Measurements from ENCODE around the gene TTLL8.

TTLL8 gene

DNA sequence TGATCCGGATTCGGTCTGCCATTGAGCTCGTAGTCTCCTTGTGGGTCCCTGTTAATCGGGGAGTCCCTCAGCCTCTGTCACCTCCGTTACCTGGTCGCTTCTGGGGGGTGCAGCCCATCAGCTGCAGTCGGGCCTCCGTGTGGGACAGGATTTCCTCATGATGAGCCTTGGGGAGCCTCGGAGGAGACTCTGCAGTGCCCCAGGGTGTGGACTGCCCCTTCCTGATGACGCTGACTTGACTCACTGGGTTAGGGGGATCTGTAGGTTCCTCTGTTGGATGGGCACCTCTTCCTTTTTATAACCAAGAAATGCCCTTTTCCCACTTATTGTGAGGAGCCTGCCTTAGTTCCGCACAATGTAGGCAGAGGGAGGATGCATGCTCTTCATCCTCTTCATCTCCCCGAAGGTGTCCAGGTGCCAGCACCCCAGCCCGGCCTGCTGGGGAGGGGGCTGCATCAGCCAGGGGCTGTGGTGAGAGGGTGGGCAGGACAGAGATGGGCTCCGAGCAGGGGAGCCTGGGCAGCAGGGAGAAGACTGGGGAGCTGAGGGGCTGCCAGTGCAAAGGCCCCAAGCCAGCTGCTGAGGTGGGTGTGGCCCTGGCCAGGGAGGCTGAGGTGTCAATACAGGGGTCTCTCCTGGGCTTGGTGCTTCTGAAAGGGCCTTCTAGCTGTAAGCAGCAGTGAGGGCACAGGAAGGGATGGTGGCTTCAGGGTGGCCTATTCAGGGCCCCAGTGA is 13.5 kb upstream of the TTLL8 start:
- H3K27ac ChIP-seq: no peak overlapping the region
- no peaks in the 10 kb centered on the region; the same call in 1 of the 2 replicates for H3K36me3 ChIP-seq (ENCODE audit: insufficient read depth, low read length)
- no peak overlapping the region for H3K4me3 ChIP-seq
- no peaks in the 10 kb centered on the region for H3K9me3 ChIP-seq (ENCODE audit: low read depth, low read length)
- H3K9ac ChIP-seq (ENCODE audit: insufficient read length): no peak overlapping the region
- DNase-seq (ENCODE audit: low read depth, low spot score): no peak
- TF ChIP-seq EZH2 (IDR thresholded peaks at IDR 0.05): no peak
- no peak for TF ChIP-seq FOXP2 (optimal IDR thresholded peaks at IDR 0.05; ENCODE audit: control extremely low read depth, extremely low read length, insufficient read depth)
- no peak for TF ChIP-seq POLR2AphosphoS5 (IDR thresholded peaks at IDR 0.05; ENCODE audit: borderline replicate concordance, low read depth, low read length)

DNA sequence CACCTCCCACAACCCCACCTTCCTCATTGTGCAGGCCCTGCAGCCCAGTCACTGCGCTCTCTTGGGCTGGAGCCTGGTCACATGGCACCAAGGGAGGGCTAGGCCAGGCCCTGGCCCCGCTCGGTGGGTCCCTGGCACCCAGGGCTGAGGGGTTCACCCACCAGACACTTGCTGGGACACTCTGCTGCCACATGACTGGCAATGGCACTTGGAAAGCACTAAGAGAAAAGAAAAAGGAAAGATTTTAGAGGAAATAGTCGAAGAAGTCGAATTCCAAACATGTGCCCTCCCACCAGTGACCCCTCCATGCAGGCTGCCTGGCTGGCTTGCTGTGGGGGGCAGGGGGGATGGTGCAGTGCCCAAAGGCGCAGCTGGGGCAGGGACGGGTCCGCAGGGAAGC is 12.3 kb upstream of the TTLL8 start:
- H3K4me3 ChIP-seq: no peak overlapping the region
- TF ChIP-seq EZH2 (IDR thresholded peaks at IDR 0.05) (no peak), POLR2AphosphoS5 (IDR thresholded peaks at IDR 0.05; ENCODE audit: borderline replicate concordance, low read depth, low read length) (no peak)
- no peak for DNase-seq (ENCODE audit: low read depth, low spot score)
- H3K9ac ChIP-seq (ENCODE audit: insufficient read length): no peak overlapping the region
- H3K27ac ChIP-seq: no peak overlapping the region
- H3K9me3 ChIP-seq (ENCODE audit: low read depth, low read length): no peaks in the 10 kb centered on the region
- H3K36me3 ChIP-seq (ENCODE audit: insufficient read depth, low read length): no peaks in the 10 kb centered on the region; the same call in 1 of the 2 replicates

GRCh38 chr22:50068096-50068495 is 10.0 kb upstream of the TTLL8 start:
- TF ChIP-seq POLR2AphosphoS5 (IDR thresholded peaks at IDR 0.05; ENCODE audit: borderline replicate concordance, low read depth, low read length) (no peak), EZH2 (IDR thresholded peaks at IDR 0.05) (no peak), FOXP2 (optimal IDR thresholded peaks at IDR 0.05; ENCODE audit: control extremely low read depth, extremely low read length, insufficient read depth) (no peak)
- no peaks in the 10 kb centered on the region for H3K9me3 ChIP-seq (ENCODE audit: low read depth, low read length)
- no peak for DNase-seq (ENCODE audit: low read depth, low spot score)
- no peak overlapping the region for H3K9ac ChIP-seq (ENCODE audit: insufficient read length)
- no peaks in the 10 kb centered on the region; the same call in 1 of the 2 replicates for H3K36me3 ChIP-seq (ENCODE audit: insufficient read depth, low read length)
- H3K27ac ChIP-seq: no peak overlapping the region
- no peak overlapping the region for H3K4me3 ChIP-seq

DNA sequence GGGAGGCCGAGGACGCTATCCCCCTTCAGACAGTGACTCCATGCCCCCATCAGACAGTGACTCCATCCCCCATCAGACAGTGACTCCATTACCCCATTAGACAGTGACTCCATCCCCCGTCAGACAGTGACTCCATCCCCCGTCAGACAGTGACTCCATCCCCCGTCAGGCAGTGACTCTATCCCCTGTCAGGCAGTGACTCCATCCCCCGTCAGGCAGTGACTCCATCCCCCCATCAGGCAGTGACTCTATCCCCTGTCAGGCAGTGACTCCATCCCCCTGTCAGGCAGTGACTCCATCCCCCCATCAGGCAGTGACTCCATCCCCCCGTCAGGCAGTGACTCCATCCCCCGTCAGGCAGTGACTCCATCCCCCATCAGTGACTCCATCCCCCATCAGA is 9.1 kb upstream of the TTLL8 start:
- Histone ChIP-seq H3K9ac (ENCODE audit: insufficient read length) (no peak overlapping the region), H3K4me3 (no peak overlapping the region), H3K9me3 (ENCODE audit: low read depth, low read length) (no peaks in the 10 kb centered on the region), H3K27ac (no peak overlapping the region), H3K36me3 (ENCODE audit: insufficient read depth, low read length) (no peaks in the 10 kb centered on the region)
- no peak for TF ChIP-seq EZH2 (IDR thresholded peaks at IDR 0.05)
- no peak for TF ChIP-seq FOXP2 (optimal IDR thresholded peaks at IDR 0.05; ENCODE audit: control extremely low read depth, extremely low read length, insufficient read depth)
- DNase-seq (ENCODE audit: low read depth, low spot score): no peak

GRCh38 chr22:50064453-50064852 is 6.4 kb upstream of the TTLL8 start:
- no peaks in the 10 kb centered on the region for H3K9me3 ChIP-seq (ENCODE audit: low read depth, low read length)
- H3K4me3 ChIP-seq: no peak overlapping the region
- H3K27ac ChIP-seq: no peak overlapping the region
- no peak overlapping the region for H3K9ac ChIP-seq (ENCODE audit: insufficient read length)
- DNase-seq (ENCODE audit: low read depth, low spot score): no peak
- no peaks in the 10 kb centered on the region for H3K36me3 ChIP-seq (ENCODE audit: insufficient read depth, low read length)
- TF ChIP-seq POLR2AphosphoS5 (IDR thresholded peaks at IDR 0.05; ENCODE audit: borderline replicate concordance, low read depth, low read length) (no peak), EZH2 (IDR thresholded peaks at IDR 0.05) (no peak), FOXP2 (optimal IDR thresholded peaks at IDR 0.05; ENCODE audit: control extremely low read depth, extremely low read length, insufficient read depth) (no peak)

GRCh38 chr22:50063589-50064393 is 5.7 kb upstream of the TTLL8 start:
- DNase-seq (ENCODE audit: low read depth, low spot score): no peak
- H3K36me3 ChIP-seq (ENCODE audit: insufficient read depth, low read length): no peaks in the 10 kb centered on the region
- no peak overlapping the region for H3K4me3 ChIP-seq
- no peaks in the 10 kb centered on the region for H3K9me3 ChIP-seq (ENCODE audit: low read depth, low read length)
- TF ChIP-seq EZH2 (IDR thresholded peaks at IDR 0.05): no peak
- no peak for TF ChIP-seq FOXP2 (optimal IDR thresholded peaks at IDR 0.05; ENCODE audit: control extremely low read depth, extremely low read length, insufficient read depth)
- no peak for TF ChIP-seq POLR2AphosphoS5 (IDR thresholded peaks at IDR 0.05; ENCODE audit: borderline replicate concordance, low read depth, low read length)
- no peak overlapping the region for H3K27ac ChIP-seq
- no peak overlapping the region for H3K9ac ChIP-seq (ENCODE audit: insufficient read length)

DNA sequence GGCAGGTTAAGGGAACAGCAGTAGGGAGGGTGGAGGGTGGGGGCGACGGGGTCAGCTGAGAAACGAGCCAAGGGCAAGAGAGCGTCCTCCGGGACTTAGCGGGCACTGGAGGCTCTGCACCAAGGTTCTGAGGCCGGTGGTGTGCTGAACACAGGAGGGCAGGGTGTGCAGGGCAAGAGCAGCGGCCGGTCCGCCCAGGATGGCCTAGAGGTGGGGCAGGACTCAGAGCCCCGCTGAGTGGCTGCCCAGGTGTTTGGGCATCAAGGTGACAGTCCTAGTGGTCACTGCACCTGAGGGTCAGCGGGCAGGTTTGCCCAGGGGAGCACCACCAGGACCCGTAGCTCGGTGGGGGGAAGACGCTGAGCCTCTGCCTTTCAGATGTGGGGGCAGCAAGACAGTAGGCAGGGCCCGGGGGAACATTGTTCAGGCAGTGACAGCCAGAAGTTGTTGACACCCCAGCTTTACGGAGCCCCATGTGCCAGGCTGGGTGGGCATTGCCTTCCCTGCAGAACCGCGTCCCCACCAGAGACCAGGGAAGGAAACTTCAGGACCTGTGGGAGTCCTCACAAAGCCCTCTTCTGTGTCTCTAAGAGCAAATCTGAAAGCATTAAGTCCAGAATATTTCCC is 4.5 kb upstream of the TTLL8 start:
- no peak for DNase-seq (ENCODE audit: low read depth, low spot score)
- H3K9ac ChIP-seq (ENCODE audit: insufficient read length): no peak overlapping the region
- H3K36me3 ChIP-seq (ENCODE audit: insufficient read depth, low read length): no peaks in the 10 kb centered on the region
- H3K4me3 ChIP-seq: no peak overlapping the region
- no peak for TF ChIP-seq FOXP2 (optimal IDR thresholded peaks at IDR 0.05; ENCODE audit: control extremely low read depth, extremely low read length, insufficient read depth)
- no peak overlapping the region for H3K27ac ChIP-seq
- H3K9me3 ChIP-seq (ENCODE audit: low read depth, low read length): no peaks in the 10 kb centered on the region

GRCh38 chr22:50061824-50062355 is 3.8 kb upstream of the TTLL8 start:
- DNase-seq (ENCODE audit: low read depth, low spot score): no peak
- no peak overlapping the region for H3K9ac ChIP-seq (ENCODE audit: insufficient read length)
- no peaks in the 10 kb centered on the region for H3K36me3 ChIP-seq (ENCODE audit: insufficient read depth, low read length)
- H3K4me3 ChIP-seq: no peak overlapping the region
- no peaks in the 10 kb centered on the region for H3K9me3 ChIP-seq (ENCODE audit: low read depth, low read length)
- H3K27ac ChIP-seq: no peak overlapping the region
- TF ChIP-seq FOXP2 (optimal IDR thresholded peaks at IDR 0.05; ENCODE audit: control extremely low read depth, extremely low read length, insufficient read depth): no peak
- TF ChIP-seq POLR2AphosphoS5 (IDR thresholded peaks at IDR 0.05; ENCODE audit: borderline replicate concordance, low read depth, low read length): no peak
- no peak for TF ChIP-seq EZH2 (IDR thresholded peaks at IDR 0.05)
